ENCODE data around the gene TSPAN2. TPM values are rescaled to one million over a fixed set of nuclear protein-coding genes. Genes with fewer than 3 reads are reported as not detected.
"Not testable (repeated sequence)": the region's sequence is repeated elsewhere in the genome, so short reads cannot be mapped to it uniquely, and the experiment has no call there.

Gene TSPAN2
- total RNA-seq, 1 donor from 2014 or later = 10.6 TPM

DNA sequence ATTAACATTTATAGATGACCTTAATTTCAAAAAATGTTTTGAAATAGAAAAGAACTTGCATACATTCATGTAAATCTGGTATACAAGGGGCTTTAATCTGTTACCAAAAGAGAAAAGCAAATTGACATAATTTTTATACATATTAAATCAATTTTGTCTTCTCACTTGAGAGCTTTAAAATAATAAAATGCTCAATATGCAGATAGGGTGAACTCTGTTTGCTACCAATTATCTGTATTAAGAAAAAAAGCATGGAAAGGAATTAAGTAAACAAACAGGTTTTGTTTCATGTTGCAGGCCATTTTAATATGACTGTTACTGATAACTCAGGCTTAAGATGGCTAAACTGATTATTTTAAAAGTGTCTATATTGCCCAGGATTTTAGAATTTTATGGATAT, 65.7 kb downstream of the TSPAN2 start:
- intact Hi-C loops (cut with DNase I) = no loop called here
- H3K4me1 ChIP-seq = no peaks in the 10 kb centered on the region
- no peaks in the 10 kb centered on the region for H3K9me3 ChIP-seq
- no peak for DNase-seq (ENCODE audit: extremely low spot score in 2 of 2)
- H3K27ac ChIP-seq = no peak overlapping the region
- TF ChIP-seq, protein P1, sequence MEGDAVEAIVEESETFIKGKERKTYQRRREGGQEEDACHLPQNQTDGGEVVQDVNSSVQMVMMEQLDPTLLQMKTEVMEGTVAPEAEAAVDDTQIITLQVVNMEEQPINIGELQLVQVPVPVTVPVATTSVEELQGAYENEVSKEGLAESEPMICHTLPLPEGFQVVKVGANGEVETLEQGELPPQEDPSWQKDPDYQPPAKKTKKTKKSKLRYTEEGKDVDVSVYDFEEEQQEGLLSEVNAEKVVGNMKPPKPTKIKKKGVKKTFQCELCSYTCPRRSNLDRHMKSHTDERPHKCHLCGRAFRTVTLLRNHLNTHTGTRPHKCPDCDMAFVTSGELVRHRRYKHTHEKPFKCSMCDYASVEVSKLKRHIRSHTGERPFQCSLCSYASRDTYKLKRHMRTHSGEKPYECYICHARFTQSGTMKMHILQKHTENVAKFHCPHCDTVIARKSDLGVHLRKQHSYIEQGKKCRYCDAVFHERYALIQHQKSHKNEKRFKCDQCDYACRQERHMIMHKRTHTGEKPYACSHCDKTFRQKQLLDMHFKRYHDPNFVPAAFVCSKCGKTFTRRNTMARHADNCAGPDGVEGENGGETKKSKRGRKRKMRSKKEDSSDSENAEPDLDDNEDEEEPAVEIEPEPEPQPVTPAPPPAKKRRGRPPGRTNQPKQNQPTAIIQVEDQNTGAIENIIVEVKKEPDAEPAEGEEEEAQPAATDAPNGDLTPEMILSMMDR (IDR thresholded peaks at IDR 0.05) = no peak
- no peak for TF ChIP-seq POLR2A (IDR thresholded peaks at IDR 0.05)
- no peak for TF ChIP-seq POLR2AphosphoS5 (IDR thresholded peaks at IDR 0.05; ENCODE audit: insufficient read depth in 1 of 2, low read depth in 1 of 2)
- H3K27me3 ChIP-seq = no peaks in the 10 kb centered on the region
- H3K36me3 ChIP-seq = no peaks in the 10 kb centered on the region
- no peak overlapping the region for H3K4me3 ChIP-seq

- Histone ChIP-seq H3K27me3 (no peaks in the 10 kb centered on the region), H3K9me3 (no peaks in the 10 kb centered on the region), H3K4me3 (no peak overlapping the region), H3K27ac (no peak overlapping the region), H3K4me1 (no peaks in the 10 kb centered on the region), H3K36me3 (no peaks in the 10 kb centered on the region)
- TF ChIP-seq, protein P1 (IDR thresholded peaks at IDR 0.05) = no peak
- TF ChIP-seq POLR2A (IDR thresholded peaks at IDR 0.05) (no peak), POLR2AphosphoS5 (IDR thresholded peaks at IDR 0.05; ENCODE audit: insufficient read depth in 1 of 2, low read depth in 1 of 2) (no peak)
- intact Hi-C loops (cut with DNase I) = no loop called here
- DNase-seq (ENCODE audit: extremely low spot score in 2 of 2) = no peak
Measured at GRCh38 chr1:115021145-115021544, 68.2 kb downstream of the TSPAN2 start.

DNA sequence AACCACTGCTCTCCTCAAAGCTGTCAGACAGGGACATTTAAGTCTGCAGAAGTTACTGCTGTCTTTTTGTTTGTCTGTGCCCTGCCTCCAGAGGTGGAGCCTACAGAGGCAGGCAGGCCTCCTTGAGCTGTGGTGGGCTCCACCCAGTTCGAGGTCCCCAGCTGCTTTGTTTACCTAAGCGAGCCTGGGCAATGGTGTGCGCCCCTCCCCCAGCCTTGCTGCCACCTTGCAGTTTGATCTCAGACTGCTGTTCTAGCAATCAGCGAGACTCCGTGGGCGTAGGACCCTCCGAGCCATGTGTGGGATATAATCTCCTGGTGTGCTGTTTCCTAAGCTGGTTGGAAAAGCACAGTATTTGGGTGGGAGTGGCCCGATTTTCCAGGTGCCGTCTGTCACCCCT, 69.8 kb downstream of the TSPAN2 start:
- H3K9me3 ChIP-seq; H3K36me3 ChIP-seq; intact Hi-C loops (cut with DNase I); H3K27ac ChIP-seq; H3K4me1 ChIP-seq; H3K4me3 ChIP-seq; H3K27me3 ChIP-seq; DNase-seq (ENCODE audit: extremely low spot score in 2 of 2): not testable (repeated sequence)

GRCh38 chr1:115013792-115014191, 75.5 kb downstream of the TSPAN2 start:
- intact Hi-C loops (cut with DNase I) = no loop called here

GRCh38 chr1:115012434-115012833, 76.9 kb downstream of the TSPAN2 start:
- TF ChIP-seq, protein P1 (IDR thresholded peaks at IDR 0.05) = no peak
- TF ChIP-seq POLR2A (IDR thresholded peaks at IDR 0.05) (no peak), POLR2AphosphoS5 (IDR thresholded peaks at IDR 0.05; ENCODE audit: insufficient read depth in 1 of 2, low read depth in 1 of 2) (no peak)
- no peak overlapping the region for H3K27ac ChIP-seq
- no peaks in the 10 kb centered on the region for H3K9me3 ChIP-seq
- no peaks in the 10 kb centered on the region for H3K4me1 ChIP-seq
- no peak overlapping the region for H3K4me3 ChIP-seq
- no peak for DNase-seq (ENCODE audit: extremely low spot score in 2 of 2)
- intact Hi-C loops (cut with DNase I) = no loop called here
- H3K36me3 ChIP-seq = no peaks in the 10 kb centered on the region
- H3K27me3 ChIP-seq = no peaks in the 10 kb centered on the region

More at GRCh38 chr1:115013792-115014191, 75.5 kb downstream of the TSPAN2 start:
- TF ChIP-seq, protein P1 (IDR thresholded peaks at IDR 0.05) = no peak
- TF ChIP-seq POLR2A (IDR thresholded peaks at IDR 0.05) (no peak), POLR2AphosphoS5 (IDR thresholded peaks at IDR 0.05; ENCODE audit: insufficient read depth in 1 of 2, low read depth in 1 of 2) (no peak)
- H3K4me1 ChIP-seq = no peaks in the 10 kb centered on the region
- H3K27ac ChIP-seq = no peak overlapping the region
- no peak for DNase-seq (ENCODE audit: extremely low spot score in 2 of 2)
- H3K9me3 ChIP-seq = no peaks in the 10 kb centered on the region
- no peak overlapping the region for H3K4me3 ChIP-seq
- H3K27me3 ChIP-seq = no peaks in the 10 kb centered on the region
- no peaks in the 10 kb centered on the region for H3K36me3 ChIP-seq

DNA sequence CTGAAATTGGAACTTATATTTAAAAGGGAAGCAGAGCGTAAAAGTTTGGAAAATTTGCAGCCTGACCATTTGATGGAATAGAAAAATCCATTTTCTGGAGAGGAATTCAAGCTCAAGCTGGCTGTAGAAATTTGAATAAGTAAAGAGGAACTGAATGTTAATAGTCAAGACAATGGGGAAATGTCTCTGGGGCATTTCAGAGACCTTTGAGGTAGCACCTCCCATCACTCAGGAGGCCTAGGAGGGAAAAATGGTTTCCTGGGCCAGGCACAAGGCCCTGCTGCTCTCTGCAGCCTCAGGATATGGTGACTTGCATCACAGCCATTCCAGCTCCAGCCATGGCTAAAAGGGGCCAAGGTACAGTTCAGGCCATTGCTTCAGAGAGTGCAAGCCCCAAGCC, 77.3 kb downstream of the TSPAN2 start:
- Histone ChIP-seq H3K4me1 (no peaks in the 10 kb centered on the region), H3K27ac (no peak overlapping the region), H3K4me3 (no peak overlapping the region), H3K27me3 (no peaks in the 10 kb centered on the region), H3K36me3 (no peaks in the 10 kb centered on the region), H3K9me3 (no peaks in the 10 kb centered on the region)
- intact Hi-C loops (cut with DNase I) = no loop called here
- TF ChIP-seq POLR2AphosphoS5 (IDR thresholded peaks at IDR 0.05; ENCODE audit: insufficient read depth in 1 of 2, low read depth in 1 of 2) (no peak), POLR2A (IDR thresholded peaks at IDR 0.05) (no peak)
- TF ChIP-seq, protein P1 (IDR thresholded peaks at IDR 0.05) = no peak
- no peak for DNase-seq (ENCODE audit: extremely low spot score in 2 of 2)
